Measurements from ENCODE around the gene NEK9.

Gene NEK9

DNA sequence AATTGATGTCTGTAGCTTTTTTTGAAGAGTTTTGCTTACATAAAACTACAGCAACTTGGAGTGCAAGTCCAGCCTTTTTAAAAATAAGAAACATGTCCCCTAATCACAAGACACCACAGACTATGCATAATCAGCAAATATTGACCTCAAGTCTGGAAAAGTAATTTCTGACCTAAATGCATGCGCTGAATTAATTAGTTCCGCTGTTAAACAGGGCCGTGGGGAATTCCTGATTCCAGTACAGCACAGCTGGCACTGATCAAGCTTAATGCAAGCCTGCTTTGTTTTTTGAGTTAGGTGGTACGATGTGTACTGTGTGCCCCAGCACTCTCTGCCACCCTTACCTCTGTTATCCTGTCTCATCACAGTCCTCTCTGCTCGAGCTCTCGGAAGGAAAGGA lies 84.8 kb downstream of the NEK9 start:
- no peak for DNase-seq (ENCODE audit: low read depth in 1 of 2, low spot score in 1 of 2)

GRCh38 chr14:75041613-75042012 lies 85.2 kb downstream of the NEK9 start:
- DNase-seq (ENCODE audit: low read depth in 1 of 2, low spot score in 1 of 2) = no peak

GRCh38 chr14:75040959-75041358 lies 85.9 kb downstream of the NEK9 start:
- no peak for DNase-seq (ENCODE audit: low read depth in 1 of 2, low spot score in 1 of 2)

DNA sequence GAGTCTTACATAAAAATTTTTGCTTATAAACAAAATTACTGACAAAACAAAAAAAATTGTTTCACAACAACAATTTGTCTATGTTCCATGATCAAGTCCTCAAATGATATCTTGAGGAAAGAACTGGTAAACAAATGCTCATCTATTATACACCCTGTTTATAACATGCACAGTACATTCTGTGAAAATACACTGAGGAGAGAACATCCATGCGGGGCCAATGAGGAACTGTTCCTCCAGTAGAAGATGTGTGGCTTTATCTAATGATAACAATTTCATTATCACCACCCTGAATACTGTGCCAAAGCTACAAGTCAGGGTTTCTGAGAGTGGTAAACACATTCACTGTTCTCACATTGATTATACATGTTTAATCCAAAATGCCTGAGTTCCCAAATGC lies 86.3 kb downstream of the NEK9 start:
- no peak for DNase-seq (ENCODE audit: low read depth in 1 of 2, low spot score in 1 of 2)

DNA sequence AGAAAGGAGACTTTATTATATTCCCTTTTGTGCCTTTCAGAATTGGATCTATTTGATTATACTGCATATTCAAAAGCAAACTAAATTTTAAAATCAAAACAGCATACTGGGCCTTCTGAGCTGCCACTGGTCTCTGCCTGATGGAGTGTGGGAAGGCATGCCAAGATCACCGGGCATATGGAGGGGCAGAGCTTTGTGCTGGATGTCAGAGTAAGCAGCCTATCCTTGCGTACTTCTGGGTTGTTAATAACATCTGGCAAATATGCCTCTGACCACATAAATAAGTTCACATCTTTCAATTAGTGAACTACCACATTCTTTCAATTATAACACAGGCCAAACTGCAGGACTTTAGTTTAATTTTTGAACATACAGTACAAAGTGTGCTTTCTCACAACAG lies 93.9 kb downstream of the NEK9 start:
- DNase-seq (ENCODE audit: low read depth in 1 of 2, low spot score in 1 of 2) = no peak

DNA sequence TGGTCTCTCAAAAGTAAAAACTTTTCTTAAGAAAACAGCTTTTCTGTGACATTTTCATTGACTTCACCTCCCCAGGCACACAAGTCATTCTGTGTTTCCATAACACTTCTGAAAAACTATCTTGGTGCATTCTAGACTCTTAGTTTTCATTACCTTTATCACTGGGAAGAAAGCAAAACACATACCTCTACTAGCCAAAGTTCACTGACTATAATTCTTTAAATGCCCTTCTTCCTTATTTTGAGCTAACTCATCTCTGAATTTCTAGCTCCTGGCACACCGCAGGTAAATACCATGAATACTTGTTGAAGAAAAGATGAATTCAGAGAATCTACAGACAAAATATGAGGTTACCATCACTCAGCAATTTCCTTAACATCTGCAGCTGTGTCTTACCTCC lies 96.7 kb downstream of the NEK9 start:
- no peak for DNase-seq (ENCODE audit: low read depth in 1 of 2, low spot score in 1 of 2)

Measured in stimulated activated CD4-positive, alpha-beta T cell treated with anti-CD3 and anti-CD28 coated beads, Interleukin-15, amount 100 ng/mL, for 1 hour (primary cell).